ENCODE measurements around the gene TUBA1C.
"Not testable (repeated sequence)": the region's sequence is repeated elsewhere in the genome, so short reads cannot be mapped to it uniquely, and the experiment has no call there.

TUBA1C gene

DNA sequence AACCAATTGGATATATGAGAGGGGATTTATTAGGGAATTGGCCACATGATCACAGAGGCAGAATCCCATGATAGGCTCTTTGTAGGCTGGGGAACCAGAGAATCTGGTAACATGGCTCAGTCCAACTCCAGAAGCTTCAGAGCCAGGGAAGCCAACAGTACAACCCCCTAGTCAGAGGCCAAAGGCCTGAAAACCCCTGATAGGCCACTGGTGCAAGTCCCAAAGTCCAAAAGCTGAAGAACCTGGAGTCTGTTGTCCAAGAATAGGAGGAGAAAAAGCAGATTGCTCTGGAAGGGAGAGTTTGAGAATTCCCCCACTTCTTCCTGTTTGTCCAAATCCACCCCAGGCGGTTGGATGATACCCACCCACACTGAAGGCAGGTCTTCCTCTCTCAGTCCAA, 49.9 kb downstream of the TUBA1C start:
- no peak for DNase-seq

DNA sequence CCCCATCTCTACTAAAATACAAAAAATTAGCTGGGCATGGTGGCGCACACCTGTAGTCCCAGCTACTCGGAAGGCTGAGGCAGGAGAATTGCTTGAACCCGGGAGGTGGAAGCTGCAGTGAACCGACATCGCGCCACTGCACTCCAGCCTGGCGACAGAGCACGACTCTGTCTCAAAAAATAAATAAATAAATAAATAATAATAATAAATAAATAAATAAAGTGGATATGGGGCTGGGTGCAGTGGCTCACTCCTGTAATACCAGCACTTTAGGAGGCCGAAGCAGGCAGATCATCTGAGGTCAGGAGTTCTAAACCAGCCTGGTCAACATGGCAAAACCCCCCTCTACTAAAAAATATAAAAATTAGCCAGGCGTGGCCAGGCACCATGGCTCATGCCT, 52.2 kb downstream of the TUBA1C start:
- not testable (repeated sequence) for DNase-seq

GRCh38 chr12:49320411-49321103, 55.7 kb downstream of the TUBA1C start:
- not testable (repeated sequence) for DNase-seq

- no peak for DNase-seq
Measured at GRCh38 chr12:49322367-49322707, 57.5 kb downstream of the TUBA1C start.

DNA sequence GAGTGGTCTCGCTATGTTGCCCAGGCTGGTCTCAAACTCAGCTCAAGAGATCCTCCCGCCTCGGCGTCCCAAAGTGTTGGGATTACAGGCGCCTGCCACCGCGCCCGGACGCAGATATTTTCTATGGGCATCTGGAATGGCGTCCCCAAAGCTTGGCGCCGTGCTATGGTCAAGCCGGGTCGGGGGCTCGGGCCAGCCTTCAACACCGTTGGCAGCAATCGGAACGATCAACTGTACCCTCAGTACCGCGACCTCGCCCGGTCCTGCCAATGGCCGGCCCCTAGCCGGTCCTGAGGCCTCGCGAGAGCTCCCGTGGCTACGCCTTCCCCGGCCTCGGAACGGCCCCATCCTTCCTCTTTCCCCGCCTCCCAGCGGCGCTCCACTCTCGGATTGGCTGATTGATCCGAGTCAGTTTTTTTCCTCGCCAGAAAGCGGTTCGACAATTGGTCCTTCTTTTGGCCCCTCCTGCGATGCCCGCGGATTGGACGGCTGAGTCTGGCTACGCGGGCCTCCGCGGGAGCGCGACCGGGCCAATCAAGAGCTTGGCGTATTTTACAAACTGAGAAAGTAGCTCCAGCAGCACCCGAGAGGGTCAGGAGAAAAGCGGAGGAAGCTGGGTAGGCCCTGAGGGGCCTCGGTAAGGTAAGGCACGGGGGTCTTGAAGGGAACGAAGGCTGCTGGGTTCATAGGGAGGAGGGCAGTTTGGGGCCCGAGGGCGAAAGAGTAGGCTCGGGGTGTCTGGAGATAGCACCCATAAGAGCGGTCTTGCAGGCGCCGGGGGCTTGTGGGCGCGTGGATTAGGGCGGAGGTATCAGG, 58.0 kb downstream of the TUBA1C start, which contains the start of gene TROAP:
Gene TROAP (plus strand): TSS at position 548 of the 816 bp plus-strand sequence. CDS start 354 bp downstream, outside the sequence.
- peak; percentile 99 for DNase-seq

GRCh38 chr12:49323524-49324097, 58.7 kb downstream of the TUBA1C start:
- DNase-seq = no peak
